GM21528 (cell line): ENCODE results near the gene RAD9B.
A peak's percentile ranks its signal among the peaks of the same experiment; 100 is the strongest.
"Not testable (repeated sequence)": the region's sequence is repeated elsewhere in the genome, so short reads cannot be mapped to it uniquely, and the experiment has no call there.

ENCODE experiments used
- ATAC-seq: cut with Tn5 transposase; IDR thresholded peaks from one replicate; pipeline ENCODE4 v1.9.1; 2021; ENCODE audit warnings: mild to moderate bottlenecking, moderate library complexity; ENCODE audit not compliant: unreplicated experiment, low FRiP score

Gene RAD9B

GRCh38 chr12:110520876-110521712 lies 19.0 kb downstream of the RAD9B start:
- ATAC-seq: not testable (repeated sequence)

DNA sequence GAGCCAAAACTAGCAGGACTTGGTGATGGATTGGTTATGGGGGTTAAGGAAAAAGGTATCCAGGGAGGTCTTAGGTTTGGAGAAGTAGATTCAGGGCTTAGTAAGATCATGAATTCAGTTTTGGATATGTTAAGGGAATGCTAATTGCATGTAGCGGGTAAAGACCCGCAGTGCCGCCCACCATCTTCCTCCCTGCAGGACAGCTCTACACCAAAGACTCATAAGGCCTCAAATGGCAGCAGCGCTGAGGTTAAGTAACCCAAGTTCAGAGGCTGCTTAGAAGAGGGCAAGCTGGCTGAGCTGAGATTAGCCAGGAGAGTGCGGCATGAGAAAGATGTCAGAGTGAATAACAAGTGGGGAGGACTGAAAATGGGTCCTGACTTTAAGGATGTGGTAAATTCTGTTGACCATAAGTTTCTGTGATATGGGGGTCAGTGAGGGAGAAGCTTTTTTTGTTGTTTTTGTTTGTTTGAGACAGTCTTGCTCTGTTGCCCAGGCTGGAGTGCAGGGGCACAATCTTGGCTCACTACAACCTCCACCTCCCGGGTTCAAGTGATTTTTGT lies 26.2 kb downstream of the RAD9B start:
- no peak for ATAC-seq

GRCh38 chr12:110530511-110530910 lies 28.4 kb downstream of the RAD9B start:
- no peak for ATAC-seq

DNA sequence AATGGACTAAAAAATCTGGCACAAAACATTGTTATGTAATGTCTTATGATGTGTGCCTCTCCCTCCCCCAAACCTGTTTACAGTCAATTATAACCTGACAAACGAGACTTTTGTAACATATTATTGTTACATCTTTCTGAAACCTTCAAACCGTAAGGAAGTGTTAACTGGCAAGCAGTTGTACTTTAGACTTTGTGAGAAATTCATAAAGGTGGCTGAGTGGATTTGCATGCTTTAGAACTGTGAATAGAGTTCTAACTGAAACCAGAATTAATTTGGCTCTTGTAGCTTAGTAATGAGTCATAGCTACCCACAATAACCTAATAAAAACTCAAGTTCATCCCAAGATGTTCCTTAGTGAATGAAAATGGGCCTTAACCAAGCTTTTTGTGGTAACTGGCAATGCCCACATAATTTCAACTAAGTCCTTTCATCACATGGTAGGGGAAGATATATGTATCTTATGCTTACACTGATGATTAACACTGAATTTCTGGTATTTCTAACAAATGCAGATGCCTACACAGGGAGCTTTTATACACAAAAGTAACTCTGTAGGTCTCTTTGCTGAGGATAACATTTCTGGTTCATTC lies 29.7 kb downstream of the RAD9B start:
- ATAC-seq: peak; percentile 76

DNA sequence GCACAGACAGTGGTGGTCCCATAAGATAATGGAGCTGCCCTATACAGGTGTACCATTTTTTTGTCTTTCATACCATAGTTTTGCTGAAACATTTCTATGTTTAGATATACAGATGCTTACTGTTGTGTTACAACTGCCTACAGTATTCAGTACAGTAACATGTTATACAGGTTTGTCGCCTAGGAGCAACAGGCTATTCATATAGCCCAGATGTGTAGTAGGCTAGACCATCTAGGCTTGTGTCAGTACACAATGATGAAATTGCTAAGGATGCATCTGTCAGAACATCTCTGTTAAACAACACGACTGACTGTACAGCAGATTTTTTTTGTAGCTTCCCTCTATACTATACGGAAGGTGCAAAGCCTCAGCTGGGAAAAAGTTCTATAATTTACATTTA lies 30.5 kb downstream of the RAD9B start:
- ATAC-seq: no peak

- no peak for ATAC-seq
These were observed 31.5 kb downstream of the RAD9B start for GRCh38 chr12:110533607-110534006.

DNA sequence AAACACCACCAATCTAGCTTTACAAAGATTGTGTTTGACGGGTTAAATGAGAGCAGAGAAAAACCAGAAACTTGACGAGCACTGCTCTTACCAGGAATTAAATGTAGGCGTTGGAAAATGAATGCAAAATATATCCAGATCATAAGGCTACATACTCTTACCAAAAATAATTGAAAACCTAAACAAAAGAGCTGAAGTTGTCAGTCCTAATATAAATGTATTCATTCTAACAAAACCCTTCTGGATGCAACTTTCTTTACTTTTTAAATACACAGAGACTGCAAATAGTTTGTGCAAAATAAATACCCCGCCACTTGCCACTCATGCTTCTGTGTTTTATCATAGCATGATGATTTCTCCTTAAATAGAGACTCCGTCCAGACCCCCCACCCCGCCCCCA lies 32.7 kb downstream of the RAD9B start:
- no peak for ATAC-seq

- no peak for ATAC-seq
These were observed 34.9 kb downstream of the RAD9B start for GRCh38 chr12:110536834-110537604.

- ATAC-seq: no peak
These were observed 35.7 kb downstream of the RAD9B start for GRCh38 chr12:110537605-110538409.

GRCh38 chr12:110538869-110539622 lies 36.9 kb downstream of the RAD9B start:
- ATAC-seq: no peak

GRCh38 chr12:110540048-110540447 lies 37.9 kb downstream of the RAD9B start:
- ATAC-seq: no peak

DNA sequence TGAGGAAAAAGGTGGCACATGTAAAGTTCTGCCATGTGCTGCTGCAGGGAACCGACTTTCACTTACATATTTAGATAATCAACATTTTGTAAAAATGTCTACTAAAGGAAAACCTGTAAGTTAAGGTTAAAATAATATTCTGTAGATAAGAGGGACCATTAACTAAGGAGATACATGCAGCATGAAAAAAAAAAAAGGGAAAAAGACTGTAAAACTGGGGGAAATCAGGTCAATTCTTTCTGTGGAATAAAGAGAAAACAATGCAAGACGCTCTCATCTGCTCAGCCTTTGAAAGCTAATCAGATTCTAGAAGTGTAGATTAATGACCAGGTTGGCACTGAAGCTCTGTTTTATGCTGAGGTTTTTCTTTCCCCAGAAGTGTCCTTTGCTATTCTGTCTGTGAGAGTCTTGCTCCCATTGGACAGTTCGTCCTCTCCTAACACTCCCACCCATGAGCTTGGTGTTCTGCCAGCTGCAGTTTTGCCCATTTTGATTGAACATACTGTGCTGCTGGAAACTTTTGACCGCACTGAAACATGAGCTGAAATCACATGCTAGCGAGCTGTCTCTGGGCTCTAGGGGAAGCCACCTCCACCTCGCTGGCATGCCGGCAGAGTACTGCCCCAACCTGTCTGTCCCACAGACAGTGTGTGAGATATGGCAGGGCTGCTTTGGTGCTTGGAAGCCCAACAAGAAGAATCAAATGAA lies 41.3 kb downstream of the RAD9B start:
- ATAC-seq: no peak

DNA sequence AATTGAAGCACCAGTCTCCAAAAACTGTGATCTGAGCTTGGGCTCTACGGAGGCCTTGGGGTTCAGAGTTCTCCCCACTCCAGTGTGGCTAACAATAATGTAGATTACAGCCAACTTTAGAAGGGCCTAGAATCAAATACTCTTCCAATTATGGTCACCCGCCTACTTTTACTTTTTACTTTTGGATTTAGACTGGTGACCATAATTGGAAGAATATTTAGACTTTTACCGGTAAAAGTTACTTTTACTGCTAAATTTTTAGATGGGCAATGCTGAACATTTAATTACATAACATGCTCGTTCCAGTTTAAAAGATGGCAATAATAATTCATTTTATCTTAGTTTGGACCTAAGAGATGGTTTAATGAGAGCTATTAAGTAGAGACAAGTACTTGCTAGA lies 41.8 kb downstream of the RAD9B start:
- no peak for ATAC-seq

GRCh38 chr12:110545259-110545658 lies 43.1 kb downstream of the RAD9B start:
- not testable (repeated sequence) for ATAC-seq

DNA sequence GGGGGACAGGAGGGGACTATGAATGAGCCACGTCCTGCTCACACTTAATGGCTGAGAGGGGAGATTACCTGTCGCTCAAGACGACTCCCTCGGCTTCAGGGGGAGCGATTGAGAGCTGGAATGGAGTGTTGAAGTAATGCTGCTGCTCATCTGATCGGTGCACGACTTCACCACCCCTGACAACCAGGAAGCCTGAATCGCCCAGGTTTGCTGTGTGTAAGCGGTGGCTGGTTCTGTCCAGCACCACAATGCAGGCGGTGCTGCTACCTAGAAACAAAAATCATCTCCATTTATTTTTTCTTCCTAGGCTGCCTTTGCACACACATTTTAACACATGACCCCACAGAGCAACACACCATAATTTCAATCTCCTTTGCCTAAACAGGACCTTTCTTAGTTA lies 43.7 kb downstream of the RAD9B start:
- no peak for ATAC-seq

DNA sequence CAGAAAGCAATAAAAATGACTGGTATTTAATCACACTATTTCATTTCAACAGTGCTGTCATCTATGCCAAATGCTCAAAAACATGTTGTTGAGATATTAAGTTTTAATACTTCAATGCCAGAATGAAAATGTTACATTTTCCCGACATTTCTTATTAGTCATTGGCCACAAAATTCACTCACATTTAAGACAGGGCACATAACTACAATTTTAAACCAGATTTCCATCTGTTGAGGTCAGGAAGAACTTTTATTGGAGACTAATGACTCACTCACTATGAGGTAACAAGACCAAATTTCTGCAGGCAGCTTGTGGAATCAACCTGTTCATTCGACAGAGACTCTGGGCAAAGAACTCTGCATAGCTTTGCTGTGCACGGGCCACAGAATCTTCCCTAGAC lies 44.2 kb downstream of the RAD9B start:
- ATAC-seq: no peak

DNA sequence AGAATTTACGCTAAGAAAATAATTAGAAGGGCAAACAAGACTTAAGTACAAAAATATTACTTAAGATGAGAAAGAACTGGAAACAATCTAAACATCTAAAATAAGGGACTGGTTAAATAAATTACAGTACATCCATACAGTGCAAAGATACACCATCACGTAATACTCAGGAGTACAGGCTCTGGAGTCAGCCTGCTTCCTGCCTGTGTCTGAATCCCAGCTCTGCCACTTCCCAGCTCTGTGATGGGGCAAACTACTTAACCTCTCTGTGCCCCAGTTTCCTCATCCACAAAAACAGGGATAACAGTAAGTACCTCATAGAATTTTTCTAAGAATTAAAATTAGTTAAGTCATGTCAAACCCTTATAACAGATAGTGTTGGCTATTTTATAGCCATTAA lies 45.0 kb downstream of the RAD9B start:
- no peak for ATAC-seq

DNA sequence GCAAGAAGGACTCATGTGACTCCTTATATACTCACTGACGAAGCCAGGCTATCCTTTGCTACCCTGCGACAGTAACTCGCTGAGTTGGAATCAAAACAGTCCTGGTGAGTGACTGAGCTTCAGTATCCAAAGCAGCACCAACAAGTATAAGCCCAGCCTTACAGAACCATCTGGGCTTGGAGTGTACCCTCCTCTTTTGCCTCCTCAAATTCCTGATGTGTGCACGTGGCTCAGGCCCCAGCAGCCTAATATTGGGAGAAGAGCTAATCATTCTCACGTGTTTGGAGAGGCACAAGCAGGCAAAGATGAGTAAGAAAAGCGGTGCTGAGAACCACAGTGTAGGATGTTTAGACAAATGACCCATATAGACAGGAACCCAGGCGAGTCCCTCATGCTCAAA lies 46.5 kb downstream of the RAD9B start:
- no peak for ATAC-seq

DNA sequence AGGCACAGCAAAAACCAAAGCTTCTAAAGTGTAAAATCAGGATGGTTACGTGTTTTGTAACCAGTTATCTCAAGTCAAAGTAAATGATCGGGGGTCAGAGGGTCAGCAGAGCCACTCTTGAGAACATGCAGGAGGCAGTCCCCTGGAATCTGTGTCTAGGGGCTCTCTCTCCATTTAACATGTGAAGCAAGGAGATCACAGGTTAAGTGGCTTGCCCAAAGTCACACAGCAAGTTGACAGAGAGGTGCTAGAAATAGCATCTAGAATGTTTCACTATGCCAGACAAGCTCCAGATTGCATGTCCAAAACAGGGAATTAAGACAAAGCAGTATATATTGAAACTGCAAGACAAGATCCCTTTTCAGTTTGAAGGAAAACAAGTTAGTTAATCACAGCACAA lies 47.6 kb downstream of the RAD9B start:
- no peak for ATAC-seq
